TTC549 (cell line): Measurements from ENCODE around the gene TNFRSF21.
"Not testable (repeated sequence)": the region's sequence is repeated elsewhere in the genome, so short reads cannot be mapped to it uniquely, and the experiment has no call there.

ENCODE experiments used
- FAIRE-seq: peaks from 2 replicates; lab custom pipeline; 2012; peaks lifted over from hg19 to GRCh38; lab: Jason Lieb, UNC

Gene TNFRSF21

DNA sequence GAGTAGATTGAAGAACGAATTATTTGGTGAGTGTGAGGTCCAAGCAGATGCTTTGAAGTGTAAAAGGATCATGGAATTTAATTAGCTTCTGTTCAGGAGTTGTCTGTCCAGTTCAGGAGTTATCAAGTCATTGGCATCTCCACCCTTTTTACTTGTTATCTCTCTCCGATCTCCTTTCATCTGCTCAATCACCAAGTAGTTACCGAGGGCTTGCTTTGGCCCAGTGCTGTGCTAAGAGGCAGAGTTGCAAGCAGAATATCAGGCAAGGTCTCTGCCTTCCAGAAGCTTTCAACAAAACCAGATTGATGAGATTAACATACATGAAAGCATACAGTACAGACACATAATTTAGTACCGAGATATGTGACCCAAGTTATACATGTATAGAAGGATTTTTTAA is 10.2 kb upstream of the TNFRSF21 start:
- FAIRE-seq = no peak

DNA sequence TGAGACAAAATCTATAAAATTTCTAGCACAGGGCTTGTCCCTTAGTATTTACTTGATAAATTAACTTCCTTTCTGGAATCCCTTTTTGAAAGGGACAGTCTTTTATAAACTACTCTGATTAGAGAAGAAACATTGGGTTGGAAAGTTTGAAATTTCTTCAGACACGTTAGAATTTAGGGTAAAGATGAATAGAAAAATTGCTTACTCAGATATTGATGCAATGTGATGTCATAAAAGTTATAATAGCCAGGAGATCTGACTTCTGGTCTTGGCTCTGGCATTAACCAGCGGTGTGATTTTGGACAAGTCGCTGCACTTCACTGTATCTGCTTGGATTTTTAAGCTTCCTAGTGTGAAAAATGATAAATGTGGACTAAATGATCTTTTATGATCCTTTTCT is 9.7 kb upstream of the TNFRSF21 start:
- no peak for FAIRE-seq

DNA sequence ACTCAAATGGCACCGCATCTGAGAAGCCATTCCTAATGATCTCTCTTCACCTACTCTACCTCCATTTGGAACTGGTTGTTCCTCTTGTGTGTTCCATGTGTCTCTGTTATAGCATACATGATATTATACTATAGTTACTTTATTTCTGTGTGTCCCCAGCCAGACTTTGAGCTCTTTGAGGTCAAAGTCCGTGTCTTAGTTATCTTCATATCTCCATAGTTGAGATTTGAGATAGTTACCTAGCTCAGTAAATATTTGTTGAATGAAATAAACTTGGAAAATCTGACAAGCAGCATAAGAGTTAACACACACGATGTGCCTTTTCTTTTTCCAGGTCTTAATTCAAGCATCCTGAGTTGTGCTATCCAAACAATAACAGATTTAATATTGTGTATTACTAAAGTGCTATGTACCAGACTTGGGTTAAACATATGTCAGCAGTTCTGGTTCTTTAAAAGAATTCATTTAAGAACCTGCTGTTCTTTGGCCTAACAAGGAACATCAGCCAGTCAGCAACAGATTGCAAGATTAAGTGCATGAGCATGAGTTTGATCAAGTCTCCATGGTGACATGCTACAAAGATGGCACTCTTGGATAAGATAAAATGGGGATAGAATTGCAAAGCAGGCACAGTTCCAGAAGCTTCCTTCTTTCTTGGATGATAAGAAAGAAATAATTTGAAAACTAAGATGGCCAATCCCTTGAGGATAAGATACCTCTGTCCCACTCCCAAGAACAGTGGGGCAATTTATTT is 8.7 kb upstream of the TNFRSF21 start:
- FAIRE-seq = no peak

DNA sequence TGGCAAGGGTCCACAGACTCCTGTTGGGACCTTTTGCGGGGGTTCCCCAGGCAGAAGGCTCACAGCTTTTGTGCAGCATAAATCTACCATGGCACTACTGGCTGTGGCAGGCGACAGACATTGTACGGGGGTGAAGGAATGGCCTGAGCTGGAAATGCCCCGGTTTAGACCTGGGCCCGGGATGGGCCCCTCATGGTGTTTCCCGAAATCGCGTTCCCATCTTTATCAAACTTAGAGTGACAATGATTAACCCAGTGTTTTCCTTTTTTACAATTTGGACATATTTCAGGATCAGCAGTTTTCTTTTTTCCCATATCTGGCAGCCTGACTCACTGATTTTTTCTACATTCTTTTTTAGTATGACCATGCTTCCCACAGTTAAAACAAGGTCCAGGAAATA is 5.5 kb upstream of the TNFRSF21 start:
- FAIRE-seq = not testable (repeated sequence)

DNA sequence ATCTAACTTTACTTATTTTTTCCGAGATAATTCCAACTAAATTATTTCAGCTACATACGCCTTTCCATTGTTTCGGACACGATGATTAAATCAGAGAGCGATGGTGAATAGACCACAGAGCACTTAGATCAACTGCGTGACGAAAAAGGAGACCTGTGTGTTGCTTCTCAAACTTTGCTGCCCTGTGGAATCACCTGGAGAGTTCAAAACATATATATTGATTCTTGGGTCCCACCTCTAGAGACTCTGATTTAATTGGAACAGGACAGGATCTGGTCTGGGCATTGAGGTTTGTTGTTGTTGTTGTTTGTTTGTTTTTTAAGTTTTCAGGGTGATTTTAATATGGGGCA is 401 bp upstream of the TNFRSF21 start:
- no peak for FAIRE-seq

DNA sequence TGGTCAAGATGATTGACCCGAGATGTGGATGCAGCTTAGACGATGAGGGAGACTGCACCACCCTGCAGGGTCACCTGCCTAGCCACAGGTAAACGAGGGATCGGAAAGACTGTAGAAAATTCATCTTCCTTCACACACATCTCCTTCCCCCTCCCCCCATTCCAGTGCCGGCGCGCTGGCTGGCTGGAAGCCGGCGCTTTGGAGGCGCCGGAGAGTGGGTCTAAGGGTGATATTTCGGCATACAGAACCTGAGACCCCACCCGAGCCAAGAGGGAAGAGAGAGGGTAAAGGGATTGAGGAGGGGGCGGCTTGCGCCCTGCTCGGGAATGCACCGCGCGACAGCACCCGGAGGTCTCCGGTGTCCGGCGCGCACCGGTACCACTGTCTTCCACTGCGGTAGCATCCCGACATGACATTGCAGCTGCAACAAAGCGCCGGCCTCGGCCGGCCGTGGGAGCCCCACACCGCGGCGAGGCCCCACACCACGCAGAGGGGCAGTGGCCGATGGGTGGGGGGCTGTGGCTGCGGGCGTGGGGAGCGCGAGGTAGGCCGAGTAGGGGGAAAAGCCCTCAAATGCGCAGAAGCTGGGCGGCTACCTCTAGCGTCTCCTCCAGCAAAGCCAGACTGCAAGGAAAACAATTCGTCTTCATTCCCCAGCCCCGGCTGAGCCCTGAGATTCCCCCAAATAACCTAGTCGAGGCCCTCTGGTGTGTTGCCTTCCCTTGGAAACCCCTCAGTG is 984 bp downstream of the TNFRSF21 start:
- FAIRE-seq = no peak

DNA sequence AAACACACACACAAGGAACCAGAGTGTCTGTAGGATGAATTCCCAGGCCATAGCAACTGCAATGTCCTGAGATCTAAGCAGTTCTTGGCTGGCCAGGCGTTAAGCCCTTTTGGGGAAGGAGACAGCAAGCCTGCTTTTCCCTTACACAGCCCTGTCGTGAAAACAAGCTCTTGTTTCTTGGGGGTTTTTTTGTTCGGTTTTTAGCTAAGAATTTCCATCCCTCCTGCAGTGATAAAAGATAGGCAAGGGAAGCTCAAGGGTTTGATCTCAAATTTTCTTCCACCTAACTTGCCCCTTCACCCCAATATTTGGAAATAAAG is 1.5 kb downstream of the TNFRSF21 start:
- FAIRE-seq = no peak

DNA sequence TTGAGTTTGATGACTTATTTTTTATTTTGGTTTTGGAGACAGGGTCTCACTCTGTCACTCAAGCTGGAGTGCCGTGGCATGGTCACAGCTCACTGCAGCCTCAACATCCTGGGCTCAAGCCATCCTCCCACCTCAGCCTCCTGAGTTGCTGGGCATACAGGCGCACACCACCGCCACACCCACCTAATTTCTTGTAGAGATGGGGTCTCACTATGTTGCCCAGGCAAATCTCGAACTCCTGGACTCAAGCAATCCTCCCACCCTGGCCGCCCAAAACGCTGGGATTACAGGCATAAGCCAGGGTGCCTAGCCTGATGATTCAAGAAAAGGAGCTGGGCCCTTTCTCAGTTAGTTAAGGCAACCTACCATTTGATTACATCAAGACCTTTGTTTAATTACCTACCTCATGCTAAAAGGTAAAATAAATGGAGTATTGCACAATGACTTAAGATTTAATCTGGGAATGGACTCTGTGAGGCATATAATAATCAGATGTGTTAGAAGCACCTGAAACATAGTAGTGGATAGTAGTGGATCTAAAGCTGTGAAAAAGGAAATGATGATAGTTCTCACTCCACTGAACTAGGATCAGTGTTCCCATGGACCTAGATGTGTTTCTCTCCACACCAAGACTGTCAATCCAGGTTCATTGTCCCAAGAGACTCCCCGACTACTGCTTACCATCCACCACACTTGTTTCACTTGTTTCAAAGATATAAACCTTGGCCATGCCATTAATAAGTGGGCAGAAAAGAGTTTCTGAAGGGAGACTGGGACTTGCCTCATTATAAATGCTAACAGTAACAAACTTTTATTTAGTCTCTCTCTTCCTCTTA is 2.1 kb downstream of the TNFRSF21 start:
- no peak for FAIRE-seq

DNA sequence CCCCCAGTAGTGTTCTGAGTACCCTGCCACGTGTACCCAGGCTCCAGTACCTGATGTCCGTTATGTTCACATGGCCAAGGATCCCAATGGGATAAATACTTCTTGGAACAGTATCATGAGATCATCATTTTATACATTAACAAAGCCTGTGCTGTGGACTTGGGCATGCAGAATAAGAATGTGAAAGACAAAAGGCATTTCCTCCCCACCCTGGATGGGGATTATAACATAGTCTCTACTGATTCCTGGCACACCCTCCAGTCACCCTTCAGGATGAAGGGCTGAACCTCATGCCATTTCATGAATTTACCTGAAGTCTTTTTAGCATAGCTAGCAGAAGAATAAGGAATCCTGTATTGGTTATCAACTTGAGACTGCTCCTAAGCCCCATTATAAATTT is 2.8 kb downstream of the TNFRSF21 start:
- no peak for FAIRE-seq

DNA sequence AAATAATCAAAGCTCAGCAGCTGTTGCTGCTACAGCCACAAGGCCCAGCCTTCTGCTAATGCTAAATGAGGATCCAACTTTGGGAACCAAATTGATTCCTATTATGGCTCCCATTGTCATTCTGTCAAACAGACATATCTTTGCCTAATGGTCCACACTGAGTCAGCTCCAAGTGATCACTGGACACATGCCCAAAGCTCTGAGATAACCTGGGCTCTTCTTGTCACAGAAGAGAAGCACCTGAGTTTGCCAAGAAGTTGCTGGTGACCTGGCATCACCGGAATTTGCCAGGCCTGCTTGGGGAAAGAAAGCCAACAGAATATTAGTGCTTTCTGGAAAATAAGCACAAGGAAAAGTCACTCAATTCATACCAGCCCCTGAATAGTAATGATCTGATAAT is 5.8 kb downstream of the TNFRSF21 start:
- FAIRE-seq = no peak

DNA sequence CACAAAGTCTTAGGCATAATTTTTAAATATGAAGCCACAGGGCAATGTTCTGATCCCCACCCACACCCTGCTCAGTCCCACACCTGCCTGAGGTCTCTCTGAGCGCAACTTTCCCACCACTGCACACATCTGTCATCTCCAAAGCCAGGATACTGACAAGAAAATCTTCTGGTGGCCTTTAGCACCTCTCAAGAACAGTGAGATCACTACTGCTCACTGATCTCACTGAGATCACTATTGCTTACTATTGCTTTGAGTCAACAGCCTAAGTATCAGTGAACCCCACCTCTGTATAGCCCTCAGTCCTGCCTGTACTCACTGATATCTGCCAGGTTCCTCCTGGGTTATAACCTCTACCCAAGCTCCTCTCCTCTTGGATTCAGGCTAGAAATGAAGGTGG is 6.4 kb downstream of the TNFRSF21 start:
- FAIRE-seq = no peak

DNA sequence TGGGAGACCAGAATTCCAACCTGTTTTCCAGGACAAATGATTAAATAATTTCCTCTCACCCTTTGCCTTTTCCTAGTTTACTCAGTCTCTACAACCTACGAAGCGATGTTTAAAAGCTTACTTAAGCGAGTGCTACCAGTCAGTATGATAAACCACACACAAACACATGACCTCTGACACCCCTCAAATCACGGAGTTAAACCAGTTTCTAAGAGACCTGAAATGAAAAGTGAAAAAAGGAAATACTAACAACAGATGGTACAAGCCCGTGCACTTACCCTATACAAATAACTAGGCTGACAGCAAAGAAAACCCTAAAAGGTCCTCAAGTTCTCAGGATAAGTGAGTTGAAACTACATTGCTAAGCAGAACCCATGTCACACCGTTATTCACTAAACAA is 7.7 kb downstream of the TNFRSF21 start:
- no peak for FAIRE-seq

DNA sequence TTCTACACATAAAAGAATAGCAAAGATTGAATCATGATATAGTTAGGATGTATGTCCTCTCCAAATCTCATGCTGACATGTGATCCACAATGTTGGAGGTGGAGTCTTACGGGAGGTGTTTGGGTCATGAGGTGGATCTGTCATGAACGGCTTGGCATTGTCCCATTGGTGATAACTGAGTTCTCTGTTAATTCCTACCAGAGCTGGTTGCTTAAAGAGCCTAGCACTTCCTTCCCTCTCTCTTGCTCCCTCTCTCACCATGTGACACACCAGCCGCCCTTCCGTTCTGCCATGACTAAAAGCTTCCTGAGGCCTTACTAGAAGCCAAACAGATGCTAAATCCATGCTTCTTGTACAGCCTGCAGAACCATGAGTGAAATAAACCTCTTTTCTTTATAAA is 8.3 kb downstream of the TNFRSF21 start:
- FAIRE-seq = no peak

DNA sequence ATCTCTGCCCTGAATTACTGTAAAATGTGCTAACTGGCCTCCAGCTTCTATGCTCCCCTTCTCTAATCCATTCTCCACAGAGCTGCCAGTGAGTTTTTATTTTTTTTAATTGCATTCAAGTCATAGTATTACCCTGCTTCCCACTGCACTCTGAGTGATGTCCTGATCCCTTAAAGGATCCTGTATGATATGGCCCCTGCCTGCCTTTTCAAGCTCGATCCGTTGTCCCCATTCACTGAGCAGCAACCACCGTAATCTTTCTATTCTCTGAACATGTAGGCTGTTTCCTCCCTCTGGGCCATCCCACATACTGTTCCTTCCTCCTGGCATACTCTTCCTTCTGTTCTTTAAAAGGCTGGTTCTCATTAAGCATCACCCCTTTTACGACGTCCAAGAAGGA is 9.3 kb downstream of the TNFRSF21 start:
- no peak for FAIRE-seq

DNA sequence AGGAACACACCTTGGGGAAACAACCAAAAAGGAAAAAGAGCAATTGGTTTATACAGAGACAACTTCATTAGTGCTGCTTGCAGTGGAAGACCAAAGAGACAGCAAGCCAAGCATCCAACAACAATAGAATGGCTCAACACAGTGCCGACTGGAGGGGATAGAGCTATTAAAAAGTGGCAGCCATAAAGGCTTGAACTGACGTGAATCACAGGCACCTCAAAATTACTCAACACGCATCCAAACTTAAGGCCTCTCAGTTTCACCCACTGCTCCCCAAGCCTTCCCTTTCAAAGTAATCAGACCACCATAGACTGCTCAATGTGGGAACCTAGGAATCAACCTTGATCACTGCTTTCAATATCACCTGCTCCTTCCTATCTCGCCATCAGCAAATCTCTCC is 9.7 kb downstream of the TNFRSF21 start:
- FAIRE-seq = no peak

DNA sequence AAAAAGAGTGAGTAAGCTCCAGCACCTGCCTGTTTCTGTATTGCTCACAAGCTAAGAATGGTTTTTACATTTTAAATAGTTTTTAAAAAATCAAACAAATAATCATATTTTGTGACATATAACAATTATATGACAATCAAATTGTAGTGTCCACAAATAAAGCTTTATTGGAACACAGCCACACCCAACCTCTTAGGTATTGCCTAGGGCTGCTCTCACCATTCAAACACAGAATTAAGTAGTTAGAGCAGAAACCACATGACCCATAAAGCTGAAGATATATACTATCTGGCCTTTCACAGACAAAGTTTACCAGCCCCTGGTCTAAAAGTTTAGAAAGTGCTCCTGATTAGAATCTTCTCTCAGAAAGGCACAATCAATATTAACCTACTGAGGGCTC is 11.2 kb downstream of the TNFRSF21 start:
- FAIRE-seq = no peak

DNA sequence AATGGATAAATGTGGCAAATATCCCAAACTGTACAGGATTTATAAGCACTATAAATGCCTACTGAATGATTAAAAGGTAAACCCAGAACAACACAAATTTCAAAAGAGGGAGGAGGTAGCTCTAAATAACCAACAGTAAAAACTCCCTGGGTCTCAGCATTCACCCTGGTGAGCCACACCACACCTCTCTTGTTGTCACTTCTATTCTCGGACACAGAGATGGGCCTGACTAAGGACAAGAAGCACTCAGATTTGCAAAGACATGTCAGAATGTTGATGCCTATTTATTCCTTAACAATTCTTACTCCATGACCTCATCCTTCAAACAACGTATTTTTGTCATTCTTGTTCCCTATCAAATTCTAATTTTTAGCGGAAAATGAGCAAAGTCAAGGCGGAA is 14.7 kb downstream of the TNFRSF21 start:
- FAIRE-seq = no peak

DNA sequence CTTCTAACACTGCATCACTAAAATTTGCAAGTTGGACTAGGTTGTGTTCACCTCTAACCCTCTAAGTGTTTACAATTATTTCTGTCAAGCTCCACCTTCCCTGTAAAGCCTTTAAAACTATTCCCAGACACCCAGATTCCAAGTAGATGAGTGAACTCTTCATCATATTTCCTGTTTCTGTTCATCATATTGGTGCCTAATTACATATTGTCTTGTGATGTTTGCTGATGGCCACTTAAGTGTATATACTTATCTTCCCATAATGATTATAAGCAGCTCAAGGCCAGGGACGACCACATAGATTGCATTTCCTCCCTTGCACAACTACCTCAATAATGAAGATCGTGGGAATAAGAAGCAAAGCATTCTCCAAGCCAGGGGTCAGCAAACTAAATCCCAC is 16.8 kb downstream of the TNFRSF21 start:
- FAIRE-seq = no peak

DNA sequence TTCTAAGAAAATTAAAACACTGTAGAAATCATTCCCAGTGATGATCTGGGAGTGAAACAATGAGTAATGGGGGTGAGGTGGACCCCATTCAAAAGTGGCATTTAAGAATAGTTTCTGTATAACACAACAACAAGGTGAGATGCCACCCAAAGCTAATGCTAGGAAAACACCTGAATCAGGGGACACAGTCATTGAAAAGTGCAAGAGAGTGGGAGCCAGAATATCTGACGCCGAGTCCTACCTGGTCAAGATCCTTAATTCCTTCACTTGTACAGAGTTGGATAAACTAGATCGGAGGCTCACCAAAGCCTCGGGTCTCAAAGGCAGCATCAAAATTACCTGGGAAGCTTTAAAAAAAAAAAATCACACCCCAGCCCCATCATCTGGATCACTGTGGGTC is 17.7 kb downstream of the TNFRSF21 start:
- FAIRE-seq = no peak

DNA sequence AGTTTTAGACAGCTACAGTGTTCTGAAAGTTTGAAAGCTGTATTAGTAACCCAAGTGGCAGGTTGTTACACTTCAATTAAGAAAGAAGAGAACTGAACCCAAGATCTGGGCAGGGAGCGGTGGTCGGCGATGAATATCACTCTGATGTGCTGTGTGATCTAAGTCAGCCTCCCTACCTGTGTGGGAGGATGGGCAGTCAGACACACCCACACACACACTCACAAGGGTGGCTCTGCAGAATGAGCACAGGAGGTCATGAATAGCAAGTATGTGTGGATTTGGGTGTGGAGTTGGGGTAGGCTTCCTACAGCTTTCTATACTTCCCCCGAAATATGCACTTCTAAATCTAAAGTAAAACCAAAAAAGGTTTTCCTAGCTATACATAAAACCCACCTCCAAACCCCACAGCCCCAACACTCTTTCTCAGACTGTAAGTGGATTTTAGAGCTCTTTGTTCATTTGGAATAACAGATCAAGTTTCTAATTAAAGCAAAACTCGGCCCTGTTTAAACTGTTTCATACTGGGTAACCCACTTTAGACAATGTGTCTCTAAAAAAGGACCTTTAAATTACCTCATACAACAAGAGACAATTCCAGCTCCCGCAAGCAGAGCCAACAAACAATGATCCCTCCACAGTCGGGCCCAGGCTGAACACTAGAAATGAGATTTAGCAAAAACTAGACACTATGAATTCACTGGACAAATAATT is 19.4 kb downstream of the TNFRSF21 start:
- no peak for FAIRE-seq

DNA sequence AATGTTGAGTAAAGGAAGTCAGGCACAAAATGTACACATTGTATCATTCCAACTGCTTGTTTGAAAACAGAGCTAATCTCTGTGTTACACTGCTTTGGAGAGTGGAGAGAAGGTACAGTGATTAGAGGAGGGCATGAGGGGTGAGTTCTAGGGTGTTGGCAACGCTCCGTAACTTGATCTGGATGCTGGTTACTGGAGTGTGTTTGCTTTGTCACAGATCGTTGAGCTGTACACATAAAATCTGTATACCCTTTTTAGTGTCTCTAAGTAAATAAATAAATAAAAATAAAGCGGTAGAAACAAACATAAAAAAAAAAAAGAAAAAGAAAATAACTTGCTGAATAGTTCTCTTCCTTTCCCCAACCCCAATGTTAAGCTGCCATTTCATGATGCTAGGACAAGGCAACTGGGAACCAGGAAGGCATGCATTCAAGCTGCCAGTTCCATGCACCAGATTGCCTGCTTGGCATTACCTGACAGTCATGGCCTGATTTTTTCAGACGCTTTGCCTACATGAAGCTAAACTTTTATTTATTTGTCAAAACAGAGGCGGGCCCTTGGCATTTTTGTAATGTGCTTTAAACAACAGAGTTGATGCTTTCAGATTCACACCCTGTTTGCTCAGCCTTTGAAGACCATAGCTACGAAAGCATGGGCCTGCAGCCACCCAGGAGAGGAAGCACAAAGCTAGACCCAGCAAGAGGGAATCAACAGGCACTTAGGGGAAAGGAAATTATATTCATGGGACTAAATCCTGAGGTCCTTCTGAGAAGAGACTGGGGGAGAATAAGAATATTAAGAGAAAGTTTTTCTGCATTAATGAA is 21.2 kb downstream of the TNFRSF21 start:
- FAIRE-seq = no peak

DNA sequence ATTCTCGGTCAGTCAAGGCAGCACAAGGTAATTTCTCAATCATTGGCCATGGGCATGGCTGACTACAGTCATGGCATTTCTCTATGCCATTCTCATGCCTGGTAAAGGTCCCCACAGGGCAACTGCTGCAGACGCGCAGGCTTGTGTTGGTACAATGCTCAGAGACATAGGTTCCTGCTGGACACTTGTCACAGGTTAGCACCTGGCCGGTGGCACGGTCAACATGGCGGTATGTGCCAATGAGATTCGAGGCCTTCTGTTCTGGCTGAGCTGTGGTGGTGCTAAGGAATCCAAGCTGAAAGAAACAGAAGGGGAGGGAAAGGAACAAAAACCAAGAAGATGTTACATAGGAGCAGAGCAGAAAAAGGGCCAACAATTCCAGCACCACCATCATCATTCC is 23.4 kb downstream of the TNFRSF21 start:
- FAIRE-seq = no peak
